A673 (cell line): ENCODE measurements around the gene CCDC69. TPM values are rescaled to one million over a fixed set of nuclear protein-coding genes. Genes with fewer than 3 reads are reported as not detected.

Source experiments
- BruUV-seq: library from RNA; stranded (reverse); fragments of 400-500 nt; replicated peaks from 2 replicates; lab custom pipeline; 2021; lab: Mats Ljungman, UMichigan
- CTCF ChIA-PET: fragments of 300-600 bp; sonication (Branson Sonifier 250); formaldehyde crosslinking; loops from one replicate; lab custom pipeline; 2022; ENCODE audit warnings: antibody characterized with exemption; lab: Charles Lee
- POLR2A ChIA-PET: fragments of 300-600 bp; sonication (Branson Sonifier 250); formaldehyde crosslinking; loops from one replicate; lab custom pipeline; 2022; ENCODE audit warnings: antibody characterized with exemption; ENCODE audit not compliant: low non-redundant PET; lab: Charles Lee
- DNase-seq: peaks from one replicate; pipeline ENCODE4 v3.0.0-alpha.2; 2015; ENCODE audit warnings: low spot score
- H3K27ac ChIP-seq: fragments of 200-600 bp; sonication (generic); 2 replicates; pipeline ENCODE4 v1.5.1; 2016; ENCODE audit warnings: mixed run types, low read depth, mild to moderate bottlenecking, mixed read lengths, antibody characterized with exemption, low read length; ENCODE audit not compliant: poor library complexity, severe bottlenecking
- H3K27me3 ChIP-seq: fragments of 200-600 bp; sonication (generic); replicated peaks from 2 replicates; pipeline ENCODE4 v1.6.1; 2017; ENCODE audit warnings: mixed run types, low read depth, mild to moderate bottlenecking, mixed read lengths, antibody characterized with exemption, low read length; ENCODE audit not compliant: insufficient read depth, poor library complexity
- H3K36me3 ChIP-seq: fragments of 200-600 bp; sonication (generic); 2 replicates; pipeline ENCODE4 v1.6.1; 2016; ENCODE audit warnings: mixed run types, mild to moderate bottlenecking, mixed read lengths, antibody characterized with exemption, low read length; ENCODE audit not compliant: insufficient read depth, poor library complexity, severe bottlenecking
- H3K4me1 ChIP-seq: fragments of 200-600 bp; sonication (generic); 2 replicates; pipeline ENCODE4 v1.6.1; 2017; ENCODE audit warnings: mixed run types, mild to moderate bottlenecking, mixed read lengths, antibody characterized with exemption, low read length; ENCODE audit not compliant: insufficient read depth, poor library complexity, severe bottlenecking
- H3K4me3 ChIP-seq: fragments of 200-600 bp; sonication (generic); 2 replicates; pipeline ENCODE4 v1.5.1; 2016; ENCODE audit warnings: low read depth, mixed run types, mild to moderate bottlenecking, mixed read lengths, low read length; ENCODE audit not compliant: poor library complexity, severe bottlenecking
- H3K9me3 ChIP-seq: fragments of 200-600 bp; sonication (generic); 2 replicates; pipeline ENCODE4 v1.6.1; 2016; ENCODE audit warnings: mixed run types, low read depth, mild to moderate bottlenecking, mixed read lengths, antibody characterized with exemption, low read length; ENCODE audit not compliant: poor library complexity, severe bottlenecking
- EZH2 ChIP-seq: fragments of 200-600 bp; sonication (generic); IDR thresholded peaks from 2 replicates; pipeline ENCODE4 v1.6.1; 2017; ENCODE audit warnings: borderline replicate concordance, low read depth, mild to moderate bottlenecking, mixed read lengths, antibody characterized with exemption, low read length; ENCODE audit not compliant: poor library complexity, severe bottlenecking
- intact Hi-C: fragments of 100-400 bp; cut with micrococcal nuclease; formaldehyde crosslinking; loops from one replicate; pipeline ENCODE4 v1.10.0; 2022; ENCODE audit not compliant: unreplicated experiment
- total RNA-seq: library from RNA; stranded (reverse); gene quantifications from 2 replicates; pipeline ENCODE4 v1.2.3, GENCODE V29; 2021
- TF ChIP-seq, protein P1 (sequence below): fragments of 300-800, 200-600 bp; sonication (generic); conservative IDR thresholded peaks from 2 replicates; pipeline ENCODE4 v1.5.1; 2017; ENCODE audit warnings: low read depth, mild to moderate bottlenecking, antibody characterized with exemption, low read length, moderate library complexity, mixed read lengths

CCDC69 gene
- total RNA-seq, 1 experiment from 2014 or later = not detected

DNA sequence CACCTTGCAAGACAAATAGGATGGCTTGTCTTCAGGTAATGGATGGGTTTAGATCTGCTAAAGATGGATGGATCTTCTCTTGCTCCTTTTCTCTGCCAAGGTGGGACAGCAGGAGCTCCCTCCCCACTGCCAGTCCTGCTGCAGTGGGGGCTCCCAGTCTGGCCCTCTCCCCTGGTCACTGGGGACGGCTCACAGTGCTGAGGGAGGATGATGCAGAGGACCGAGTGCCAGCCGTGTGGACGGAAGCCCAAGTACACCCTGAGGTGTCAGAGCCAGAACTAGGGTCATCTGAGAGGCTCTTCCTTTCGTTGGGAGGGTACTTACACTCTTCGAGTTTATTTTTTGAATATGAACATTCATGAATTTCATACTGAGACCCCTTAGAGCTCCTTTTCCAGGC, 5.7 kb downstream of the CCDC69 start:
- Histone ChIP-seq H3K4me3 (no peak overlapping the region), H3K9me3 (no peaks in the 10 kb centered on the region), H3K27ac (no peak overlapping the region), H3K4me1 (no peaks in the 10 kb centered on the region), H3K36me3 (no peaks in the 10 kb centered on the region), H3K27me3 (no peaks in the 10 kb centered on the region)
- no peak for TF ChIP-seq EZH2
- TF ChIP-seq, protein P1, sequence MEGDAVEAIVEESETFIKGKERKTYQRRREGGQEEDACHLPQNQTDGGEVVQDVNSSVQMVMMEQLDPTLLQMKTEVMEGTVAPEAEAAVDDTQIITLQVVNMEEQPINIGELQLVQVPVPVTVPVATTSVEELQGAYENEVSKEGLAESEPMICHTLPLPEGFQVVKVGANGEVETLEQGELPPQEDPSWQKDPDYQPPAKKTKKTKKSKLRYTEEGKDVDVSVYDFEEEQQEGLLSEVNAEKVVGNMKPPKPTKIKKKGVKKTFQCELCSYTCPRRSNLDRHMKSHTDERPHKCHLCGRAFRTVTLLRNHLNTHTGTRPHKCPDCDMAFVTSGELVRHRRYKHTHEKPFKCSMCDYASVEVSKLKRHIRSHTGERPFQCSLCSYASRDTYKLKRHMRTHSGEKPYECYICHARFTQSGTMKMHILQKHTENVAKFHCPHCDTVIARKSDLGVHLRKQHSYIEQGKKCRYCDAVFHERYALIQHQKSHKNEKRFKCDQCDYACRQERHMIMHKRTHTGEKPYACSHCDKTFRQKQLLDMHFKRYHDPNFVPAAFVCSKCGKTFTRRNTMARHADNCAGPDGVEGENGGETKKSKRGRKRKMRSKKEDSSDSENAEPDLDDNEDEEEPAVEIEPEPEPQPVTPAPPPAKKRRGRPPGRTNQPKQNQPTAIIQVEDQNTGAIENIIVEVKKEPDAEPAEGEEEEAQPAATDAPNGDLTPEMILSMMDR = no peak
- ChIA-PET POLR2A (no interaction called here), CTCF (no interaction called here)
- DNase-seq = no peak
- BruUV-seq = no TSS peak
- intact Hi-C loops = no loop called here

DNA sequence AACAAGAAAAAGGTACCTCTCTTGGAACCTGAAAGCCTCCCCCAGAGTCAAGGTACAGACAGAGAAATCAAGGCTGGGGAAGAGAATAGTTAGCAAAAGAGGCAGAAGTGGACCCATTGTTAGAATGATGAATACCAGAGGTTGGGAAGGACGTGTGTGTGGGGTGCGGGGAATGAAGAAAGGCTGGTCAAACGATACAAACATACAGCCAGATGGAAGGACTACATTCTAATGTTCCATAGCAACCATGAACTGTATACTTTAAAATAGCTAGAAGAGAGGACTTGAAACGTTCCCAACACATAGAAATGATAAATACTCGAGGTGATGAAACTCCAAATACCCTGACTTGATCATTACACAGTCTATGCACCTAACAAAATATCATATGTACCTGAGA, 7.1 kb downstream of the CCDC69 start:
- no TSS peak for BruUV-seq
- H3K27ac ChIP-seq = no peak overlapping the region
- no peak for TF ChIP-seq EZH2
- TF ChIP-seq, protein P1 = no peak
- ChIA-PET POLR2A (no interaction called here), CTCF (no interaction called here)
- intact Hi-C loops = no loop called here
- no peaks in the 10 kb centered on the region for H3K36me3 ChIP-seq
- no peaks in the 10 kb centered on the region for H3K27me3 ChIP-seq
- no peak for DNase-seq
- no peaks in the 10 kb centered on the region for H3K4me1 ChIP-seq
- no peaks in the 10 kb centered on the region for H3K9me3 ChIP-seq
- no peak overlapping the region for H3K4me3 ChIP-seq

DNA sequence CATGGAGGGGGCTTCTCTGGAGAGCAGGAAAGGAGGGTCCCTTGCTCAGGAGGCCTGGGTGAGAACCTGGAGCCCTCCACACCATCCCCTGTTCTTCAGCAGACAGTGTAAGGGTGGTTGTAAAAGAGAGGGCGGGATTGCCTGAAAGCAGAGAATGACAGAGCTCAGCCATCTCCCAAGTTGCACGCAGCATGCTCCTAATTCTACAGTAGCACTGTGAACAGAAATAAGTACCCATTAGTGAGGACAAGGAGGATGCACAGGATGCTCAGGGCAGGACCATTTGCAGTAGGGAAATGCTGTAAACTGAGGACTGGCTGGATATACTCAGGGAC, 8.4 kb downstream of the CCDC69 start:
- Histone ChIP-seq H3K9me3 (no peaks in the 10 kb centered on the region), H3K27me3 (no peaks in the 10 kb centered on the region), H3K4me1 (no peaks in the 10 kb centered on the region), H3K36me3 (no peaks in the 10 kb centered on the region), H3K27ac (no peak overlapping the region), H3K4me3 (no peak overlapping the region)
- no peak for DNase-seq
- BruUV-seq = no TSS peak
- ChIA-PET POLR2A (interaction anchor here (0.5 to 0.6 kb wide), 2 partner anchors 202 to 923 kb away, joined by 3 to 5 read pairs; no protein-coding TSS in a partner anchor), CTCF (interaction anchor here (0.6 kb wide), 1 partner anchor 33 kb away, joined by 3 read pairs; no protein-coding TSS in a partner anchor)
- intact Hi-C loops = no loop called here
- no peak for TF ChIP-seq EZH2
- TF ChIP-seq, protein P1 = no peak
